PC-3 (cell line): ENCODE measurements around the gene COPS8. TPM values are rescaled to one million over a fixed set of nuclear protein-coding genes. Genes with fewer than 3 reads are reported as not detected.

ENCODE experiments used
- ATAC-seq: fragments of 200-7000 bp; cut with Tn5 transposase; 2 replicates; pipeline ENCODE4 v1.9.1; 2020; ENCODE audit warnings: mild to moderate bottlenecking, moderate library complexity
- BruUV-seq: library from RNA; stranded (reverse); fragments of 400-500 nt; replicated peaks from 2 replicates; lab custom pipeline; 2021; lab: Mats Ljungman, UMichigan
- CTCF ChIA-PET: fragments of 300-600 bp; sonication (Branson Sonifier 250); formaldehyde crosslinking; loops from one replicate; lab custom pipeline; 2022; ENCODE audit warnings: antibody characterized with exemption; lab: Charles Lee
- POLR2A ChIA-PET: fragments of 300-600 bp; sonication (Branson Sonifier 250); formaldehyde crosslinking; loops from one replicate; lab custom pipeline; 2022; ENCODE audit warnings: antibody characterized with exemption; ENCODE audit not compliant: unreplicated experiment; lab: Charles Lee
- DNase-seq: peaks from one replicate; pipeline ENCODE4 v3.0.0-alpha.2; 2015
- H2AFZ ChIP-seq: fragments of 300-600 bp; sonication (generic); 2 replicates; pipeline ENCODE4 v1.6.0; 2016; ENCODE audit warnings: antibody characterized with exemption, low read length
- H3F3A ChIP-seq: fragments of 300-600 bp; sonication (generic); one replicate; pipeline ENCODE4 v1.6.0; 2017; ENCODE audit warnings: antibody characterized with exemption, low read length, control low read depth, mild to moderate bottlenecking; ENCODE audit not compliant: unreplicated experiment
- H3K27ac ChIP-seq: fragments of 300-600 bp; sonication (generic); 2 replicates; pipeline ENCODE4 v1.5.1; 2016; ENCODE audit warnings: mild to moderate bottlenecking, low read length
- H3K27me3 ChIP-seq: fragments of 300-600 bp; sonication (generic); 2 replicates; pipeline ENCODE4 v1.6.1; 2016; ENCODE audit warnings: low read length, mixed read lengths
- H3K36me3 ChIP-seq: fragments of 300-600 bp; sonication (generic); 2 replicates; pipeline ENCODE4 v1.6.1; 2016; ENCODE audit warnings: low read depth, mixed run types, low read length, mixed read lengths
- H3K4me1 ChIP-seq: fragments of 300-600 bp; sonication (generic); 2 replicates; pipeline ENCODE4 v1.5.1; 2016; ENCODE audit warnings: low read length; ENCODE audit not compliant: insufficient read depth
- H3K4me2 ChIP-seq: fragments of 300-600 bp; sonication (generic); 2 replicates; pipeline ENCODE4 v1.6.0; 2016; ENCODE audit warnings: low read length
- H3K4me3 ChIP-seq: fragments of 300-600 bp; sonication (generic); 2 replicates; pipeline ENCODE4 v1.5.1; 2016; ENCODE audit warnings: mild to moderate bottlenecking, low read length, mixed read lengths
- H3K79me2 ChIP-seq: fragments of 300-600 bp; sonication (generic); 2 replicates; pipeline ENCODE4 v1.6.1; 2017; ENCODE audit warnings: low read length, mixed read lengths
- H3K9ac ChIP-seq: fragments of 300-600 bp; sonication (generic); 2 replicates; pipeline ENCODE4 v1.6.0; 2016; ENCODE audit warnings: mild to moderate bottlenecking, low read length
- H3K9me2 ChIP-seq: fragments of 300-600 bp; sonication (generic); replicated peaks from 2 replicates; pipeline ENCODE4 v1.6.1; 2016; ENCODE audit warnings: mixed run types, low read length, mixed read lengths
- H3K9me3 ChIP-seq: fragments of 300-600 bp; sonication (generic); 2 replicates; pipeline ENCODE4 v1.6.1; 2016; ENCODE audit warnings: low read length, mixed read lengths
- H4K20me1 ChIP-seq: fragments of 300-600 bp; sonication (generic); 2 replicates; pipeline ENCODE4 v1.6.1; 2016; ENCODE audit warnings: low read length, mixed read lengths
- EZH2 ChIP-seq: fragments of 300-600 bp; sonication (generic); IDR thresholded peaks from one replicate; pipeline ENCODE4 v1.6.1; 2017; ENCODE audit warnings: antibody characterized with exemption, mild to moderate bottlenecking, low read length; ENCODE audit not compliant: unreplicated experiment
- EZH2phosphoT487 ChIP-seq: fragments of 300-600 bp; sonication (generic); IDR thresholded peaks from 2 replicates; pipeline ENCODE4 v1.6.1; 2018; ENCODE audit warnings: mild to moderate bottlenecking, antibody characterized with exemption, low read length, borderline replicate concordance
- intact Hi-C: fragments of 100-400 bp; cut with micrococcal nuclease; formaldehyde crosslinking; loops from 2 replicates; pipeline ENCODE4 v1.9.0; 2023
- total RNA-seq: library from RNA; depleted of rRNA; stranded (reverse); fragments of >200 nt; gene quantifications from 2 replicates; pipeline ENCODE4 v1.2.3, GENCODE V29; 2014
- TF ChIP-seq, protein P1 (sequence below): fragments of 300-600 bp; sonication (generic); conservative IDR thresholded peaks from 2 replicates; pipeline ENCODE4 v1.5.1; 2017; ENCODE audit warnings: antibody characterized with exemption, low read depth, mild to moderate bottlenecking, low read length

The COPS8 gene
- total RNA-seq, 1 experiment from 2014 or later, result 109 TPM

DNA sequence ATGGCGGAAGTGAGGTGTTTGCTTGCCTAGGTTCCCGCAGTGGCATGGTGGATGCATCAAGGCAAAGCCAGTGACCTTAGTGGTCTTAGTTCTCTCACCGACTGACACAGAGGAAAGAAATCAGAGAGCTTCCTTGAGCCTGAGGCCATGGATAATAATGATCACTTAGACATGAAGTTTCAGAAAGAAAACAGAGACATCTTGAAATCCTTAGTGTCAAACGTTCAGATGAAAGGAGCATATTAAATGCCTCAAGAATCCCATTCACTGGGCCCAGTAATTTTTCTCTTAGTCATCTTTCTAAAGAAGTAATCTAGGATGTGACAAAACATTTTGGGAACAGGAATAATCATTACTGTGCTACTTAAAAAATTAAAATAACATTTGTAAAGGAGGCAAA, 35.2 kb downstream of the COPS8 start:
- TF ChIP-seq, protein P1, sequence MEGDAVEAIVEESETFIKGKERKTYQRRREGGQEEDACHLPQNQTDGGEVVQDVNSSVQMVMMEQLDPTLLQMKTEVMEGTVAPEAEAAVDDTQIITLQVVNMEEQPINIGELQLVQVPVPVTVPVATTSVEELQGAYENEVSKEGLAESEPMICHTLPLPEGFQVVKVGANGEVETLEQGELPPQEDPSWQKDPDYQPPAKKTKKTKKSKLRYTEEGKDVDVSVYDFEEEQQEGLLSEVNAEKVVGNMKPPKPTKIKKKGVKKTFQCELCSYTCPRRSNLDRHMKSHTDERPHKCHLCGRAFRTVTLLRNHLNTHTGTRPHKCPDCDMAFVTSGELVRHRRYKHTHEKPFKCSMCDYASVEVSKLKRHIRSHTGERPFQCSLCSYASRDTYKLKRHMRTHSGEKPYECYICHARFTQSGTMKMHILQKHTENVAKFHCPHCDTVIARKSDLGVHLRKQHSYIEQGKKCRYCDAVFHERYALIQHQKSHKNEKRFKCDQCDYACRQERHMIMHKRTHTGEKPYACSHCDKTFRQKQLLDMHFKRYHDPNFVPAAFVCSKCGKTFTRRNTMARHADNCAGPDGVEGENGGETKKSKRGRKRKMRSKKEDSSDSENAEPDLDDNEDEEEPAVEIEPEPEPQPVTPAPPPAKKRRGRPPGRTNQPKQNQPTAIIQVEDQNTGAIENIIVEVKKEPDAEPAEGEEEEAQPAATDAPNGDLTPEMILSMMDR, result no peak
- no peak for TF ChIP-seq EZH2
- TF ChIP-seq EZH2phosphoT487, result no peak
- POLR2A ChIA-PET, result no interaction called here
- DNase-seq, result no peak

DNA sequence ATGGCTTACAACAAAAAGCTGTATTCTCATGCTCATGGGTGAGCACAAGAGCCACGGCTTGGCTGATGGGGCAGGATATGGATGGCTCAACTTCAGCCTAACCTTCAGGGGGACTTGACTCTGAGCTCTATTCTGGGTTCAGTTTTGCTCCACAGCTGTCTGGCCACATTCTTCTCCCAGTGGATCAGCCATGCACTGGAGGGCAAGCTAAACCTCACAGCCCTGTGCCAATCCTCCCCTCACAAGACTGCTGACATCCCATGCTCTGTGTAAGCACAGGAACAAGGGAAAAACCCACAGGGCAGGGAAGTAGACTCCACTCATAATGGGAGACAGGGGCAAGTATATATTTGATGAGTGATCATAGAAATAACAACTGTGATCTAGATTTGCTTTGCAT, 35.6 kb downstream of the COPS8 start:
- TF ChIP-seq EZH2 (no peak), EZH2phosphoT487 (no peak)
- TF ChIP-seq, protein P1, result no peak
- ATAC-seq (no peak), DNase-seq (no peak)
- ChIA-PET CTCF (no interaction called here), POLR2A (no interaction called here)
- Histone ChIP-seq H3K4me1 (peaks cover 18% of the 10 kb centered on the region), H3F3A (no peaks in the 10 kb centered on the region), H3K9ac (no peak overlapping the region), H3K27ac (no peak overlapping the region), H3K9me3 (no peaks in the 10 kb centered on the region), H2AFZ (no peak overlapping the region), H3K4me2 (no peak overlapping the region), H3K79me2 (no peaks in the 10 kb centered on the region), H3K27me3 (no peaks in the 10 kb centered on the region), H3K4me3 (no peak overlapping the region), H4K20me1 (no peaks in the 10 kb centered on the region), H3K9me2 (no peaks in the 10 kb centered on the region), H3K36me3 (no peaks in the 10 kb centered on the region)
- intact Hi-C loops, result no loop called here
- BruUV-seq, result no TSS peak

More for the DNA sequence above, 35.2 kb downstream of the COPS8 start:
- Histone ChIP-seq H3K4me2 (no peak overlapping the region), H3K4me1 (peaks cover 18% of the 10 kb centered on the region), H2AFZ (no peak overlapping the region), H3K79me2 (no peaks in the 10 kb centered on the region), H4K20me1 (no peaks in the 10 kb centered on the region), H3K9ac (no peak overlapping the region), H3K27me3 (no peaks in the 10 kb centered on the region), H3K9me2 (no peaks in the 10 kb centered on the region), H3K9me3 (no peaks in the 10 kb centered on the region), H3F3A (no peaks in the 10 kb centered on the region), H3K27ac (no peak overlapping the region), H3K4me3 (no peak overlapping the region), H3K36me3 (no peaks in the 10 kb centered on the region)
- intact Hi-C loops, result no loop called here
- CTCF ChIA-PET, result no interaction called here
- ATAC-seq, result no peak
- BruUV-seq, result no TSS peak

DNA sequence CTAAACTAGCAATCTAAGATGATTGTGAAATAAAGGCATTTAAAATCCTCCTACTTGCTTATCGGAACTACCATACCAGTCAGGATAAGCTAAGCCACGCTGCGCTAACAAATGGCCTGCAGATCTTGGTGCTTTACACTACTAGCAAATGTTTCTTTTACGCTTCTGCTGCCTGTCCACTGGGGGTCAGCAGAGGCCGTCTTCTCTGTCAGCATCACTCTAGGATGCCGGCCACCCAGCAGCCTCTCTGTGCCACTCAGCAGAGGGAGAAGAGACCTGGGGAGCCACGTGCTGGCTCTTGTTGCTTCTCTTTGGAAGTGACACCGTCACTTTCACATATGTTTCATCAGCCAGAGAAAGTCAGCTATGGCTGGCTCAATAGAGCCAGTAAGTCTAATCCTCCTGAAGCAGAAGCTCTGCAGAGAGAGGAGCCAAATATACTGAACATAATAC, 36.6 kb downstream of the COPS8 start:
- intact Hi-C loops, result loop anchor here (1.0 kb wide), 1 partner anchor 44 kb away; no protein-coding TSS in a partner anchor
- ATAC-seq (peak; percentile 94), DNase-seq (peak; percentile 73)
- Histone ChIP-seq H3K4me1 (peaks cover 17% of the 10 kb centered on the region), H3K79me2 (no peaks in the 10 kb centered on the region), H3K9me2 (no peaks in the 10 kb centered on the region), H3K27me3 (no peaks in the 10 kb centered on the region), H3K4me2 (peak overlapping the region; percentile 27; the same call in 1 of the 2 replicates), H3K36me3 (no peaks in the 10 kb centered on the region), H3K27ac (no peak overlapping the region), H2AFZ (peak overlapping the region; percentile 88), H3K9me3 (no peaks in the 10 kb centered on the region), H3F3A (no peaks in the 10 kb centered on the region), H4K20me1 (no peaks in the 10 kb centered on the region), H3K9ac (peak overlapping the region; percentile 51), H3K4me3 (no peak overlapping the region)
- CTCF ChIA-PET, result interaction anchor here (0.6 kb wide), 1 partner anchor 196 kb away, joined by 5 read pairs; no protein-coding TSS in a partner anchor
- TF ChIP-seq, protein P1, result peak; percentile 68
- no peak for TF ChIP-seq EZH2phosphoT487
- BruUV-seq, result no TSS peak
- POLR2A ChIA-PET, result no interaction called here
